IPS-18c (cell line): Measurements from ENCODE around the gene C2CD3.
A peak's percentile ranks its signal among the peaks of the same experiment; 100 is the strongest.
"Not testable (repeated sequence)": the region's sequence is repeated elsewhere in the genome, so short reads cannot be mapped to it uniquely, and the experiment has no call there.

Experiments used
- H3K4me3 ChIP-seq: 2 replicates; pipeline ENCODE4 v1.7.0; 2013; ENCODE audit warnings: low read depth, mild to moderate bottlenecking, low read length, moderate library complexity; ENCODE audit not compliant: insufficient read depth
- H3K9me3 ChIP-seq: one replicate; pipeline ENCODE4 v1.6.1; 2013; ENCODE audit warnings: mild to moderate bottlenecking, low read length, moderate library complexity; ENCODE audit not compliant: control insufficient read depth, insufficient read depth

Gene C2CD3

GRCh38 chr11:74169738-74170458, 904 bp downstream of the C2CD3 start:
- H3K4me3 ChIP-seq, result peak overlapping the region; percentile 83
- no peaks in the 10 kb centered on the region for H3K9me3 ChIP-seq

GRCh38 chr11:74168838-74169237, 2.0 kb downstream of the C2CD3 start:
- no peaks in the 10 kb centered on the region for H3K9me3 ChIP-seq
- no peak overlapping the region for H3K4me3 ChIP-seq

DNA sequence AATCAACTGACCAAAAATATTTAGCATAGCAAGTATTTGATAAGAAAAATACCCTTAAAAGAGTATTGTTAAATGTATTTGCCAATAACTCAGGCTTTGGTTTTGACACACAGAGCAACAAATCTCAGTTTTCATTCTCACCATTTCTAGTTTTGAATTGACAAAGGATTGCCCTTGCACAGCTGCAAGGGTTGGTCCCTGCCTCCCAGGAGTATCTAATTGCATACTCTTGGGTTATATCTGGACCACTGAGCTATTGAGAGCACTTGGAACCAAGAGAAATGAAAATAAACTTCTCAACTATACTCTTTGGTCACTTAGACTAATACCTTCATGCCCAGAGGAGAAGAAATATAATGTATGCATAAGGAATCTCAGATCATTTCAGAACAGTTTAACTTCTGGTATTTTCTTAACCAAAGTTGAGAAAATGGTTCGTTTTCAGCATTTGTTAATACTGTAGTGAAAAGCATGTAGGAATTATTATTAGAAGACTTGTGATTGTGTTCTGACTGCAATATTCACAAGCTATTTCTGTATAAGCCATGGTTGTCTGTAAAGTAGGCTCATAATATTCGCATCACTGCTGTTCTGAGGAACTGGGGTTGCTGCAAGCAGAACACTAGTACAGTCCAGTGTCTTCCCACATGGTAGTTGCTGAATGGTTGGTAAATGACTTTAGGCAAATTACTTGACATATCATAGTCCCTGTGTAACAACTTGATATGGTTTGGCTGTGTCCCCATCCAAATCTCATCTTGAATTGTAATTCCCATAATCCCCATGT, 7.9 kb downstream of the C2CD3 start:
- no peaks in the 10 kb centered on the region for H3K9me3 ChIP-seq
- no peak overlapping the region for H3K4me3 ChIP-seq

GRCh38 chr11:74159642-74160041, 11.2 kb downstream of the C2CD3 start:
- H3K9me3 ChIP-seq, result no peaks in the 10 kb centered on the region
- no peak overlapping the region for H3K4me3 ChIP-seq

DNA sequence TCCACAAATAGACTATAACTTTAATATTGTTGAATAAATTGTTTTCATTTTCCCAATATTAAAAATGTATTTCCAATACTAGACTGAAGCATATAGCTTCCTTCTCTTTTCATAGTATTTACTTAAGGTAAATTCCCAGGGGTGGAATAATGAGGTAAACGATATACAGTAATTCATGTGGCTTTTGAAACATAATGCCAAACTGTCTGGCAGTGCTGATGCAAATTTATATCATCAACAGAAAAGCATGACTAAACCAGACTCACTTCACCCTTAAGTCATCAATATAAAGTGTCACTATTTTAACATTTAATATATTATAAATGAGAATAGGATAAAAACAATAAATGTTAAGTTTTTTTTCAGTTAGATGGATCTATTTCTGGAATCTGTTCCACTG, 13.6 kb downstream of the C2CD3 start:
- no peak overlapping the region for H3K4me3 ChIP-seq
- H3K9me3 ChIP-seq, result no peaks in the 10 kb centered on the region

GRCh38 chr11:74154620-74155281, 16.1 kb downstream of the C2CD3 start:
- Histone ChIP-seq H3K4me3 (no peak overlapping the region), H3K9me3 (no peaks in the 10 kb centered on the region)

DNA sequence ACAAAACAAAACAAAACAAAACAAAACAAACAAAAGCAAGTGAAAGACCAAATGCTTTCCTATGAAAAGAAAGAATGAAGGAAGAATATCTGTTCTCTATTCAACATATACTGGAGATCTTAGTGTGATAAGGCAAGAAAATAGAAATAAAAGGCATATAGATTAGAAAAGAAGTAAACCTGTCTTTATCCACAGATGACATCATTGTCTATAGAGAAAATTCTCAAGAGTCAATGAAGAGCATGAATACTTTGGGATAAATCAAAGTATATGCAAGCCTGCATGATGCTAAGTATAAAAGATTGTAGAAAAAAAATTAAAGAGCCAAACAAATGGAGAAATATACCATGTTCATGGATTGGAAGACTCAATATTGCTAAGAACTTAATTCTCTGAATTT, 17.6 kb downstream of the C2CD3 start:
- Histone ChIP-seq H3K9me3 (no peaks in the 10 kb centered on the region), H3K4me3 (no peak overlapping the region)

- Histone ChIP-seq H3K9me3 (no peaks in the 10 kb centered on the region), H3K4me3 (no peak overlapping the region)
Measured at GRCh38 chr11:74147199-74147929, 23.4 kb downstream of the C2CD3 start.

DNA sequence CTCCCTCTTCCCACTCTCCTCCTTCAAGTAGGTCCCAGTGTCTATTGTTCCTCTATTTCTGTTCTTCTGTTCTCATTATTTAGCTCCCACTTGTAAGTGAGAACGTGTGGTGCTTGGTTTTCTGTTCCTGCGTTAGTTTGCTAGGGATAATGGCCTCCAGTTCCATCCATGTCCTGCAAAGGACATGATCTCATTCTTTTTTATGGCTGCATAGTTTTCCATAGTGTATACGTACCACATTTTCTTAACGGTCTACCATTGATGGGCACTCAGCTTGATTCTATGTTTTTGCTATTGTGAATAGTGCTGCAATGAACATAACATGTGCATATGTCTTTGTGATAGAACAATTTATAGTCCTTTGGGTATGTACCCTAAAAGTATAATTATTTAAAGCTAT, 26.2 kb downstream of the C2CD3 start:
- Histone ChIP-seq H3K4me3 (no peak overlapping the region), H3K9me3 (no peaks in the 10 kb centered on the region)

- no peak overlapping the region for H3K4me3 ChIP-seq
Measured at GRCh38 chr11:74142624-74143023, 28.2 kb downstream of the C2CD3 start.

GRCh38 chr11:74141908-74142307, 28.9 kb downstream of the C2CD3 start:
- no peak overlapping the region for H3K4me3 ChIP-seq
- H3K9me3 ChIP-seq, result no peaks in the 10 kb centered on the region

More at GRCh38 chr11:74142624-74143023, 28.2 kb downstream of the C2CD3 start:
- H3K9me3 ChIP-seq, result no peaks in the 10 kb centered on the region

DNA sequence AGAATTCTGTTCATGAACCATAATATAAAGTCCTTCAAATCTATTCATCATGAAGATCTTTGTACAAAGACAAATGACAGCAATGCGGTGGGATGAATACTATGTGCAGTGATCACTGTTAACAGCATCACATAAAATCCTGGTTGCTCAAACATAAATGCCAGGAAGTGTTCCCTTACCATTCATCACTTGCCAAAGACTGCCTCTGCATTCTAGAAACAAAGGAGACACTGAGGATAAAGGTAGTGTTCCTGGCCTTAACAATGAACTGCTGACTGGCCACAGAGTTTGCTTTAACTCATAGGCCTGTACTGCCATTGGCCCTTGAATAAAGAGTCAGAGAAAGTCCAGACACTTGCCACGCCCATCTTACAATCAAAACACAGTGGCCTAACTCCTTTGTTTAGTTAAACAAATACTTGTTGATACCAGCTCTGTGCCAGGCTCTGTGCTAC, 29.5 kb downstream of the C2CD3 start:
- Histone ChIP-seq H3K4me3 (no peak overlapping the region), H3K9me3 (no peaks in the 10 kb centered on the region)

DNA sequence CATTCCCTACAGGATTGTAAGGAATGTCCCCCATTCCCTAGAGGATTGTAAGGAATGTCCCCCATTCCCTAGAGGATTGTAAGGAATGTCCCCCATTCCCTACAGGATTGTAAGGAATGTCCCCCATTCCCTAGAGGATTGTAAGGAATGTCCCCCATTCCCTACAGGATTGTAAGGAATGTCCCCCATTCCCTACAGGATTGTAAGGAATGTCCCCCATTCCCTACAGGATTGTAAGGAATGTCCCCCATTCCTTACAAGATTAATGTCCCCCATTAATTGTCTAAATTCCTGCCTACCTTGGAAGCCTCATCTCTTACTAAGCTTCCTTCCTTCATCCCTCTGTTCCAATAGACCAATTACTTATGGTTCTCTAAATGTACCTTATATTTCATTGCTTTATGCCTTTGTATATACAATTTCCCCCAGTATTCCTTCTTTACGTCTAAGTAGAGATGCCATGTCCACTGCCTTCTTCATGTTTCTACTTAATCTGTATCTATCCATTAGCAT, 30.8 kb downstream of the C2CD3 start:
- H3K4me3 ChIP-seq, H3K9me3 ChIP-seq: not testable (repeated sequence)

DNA sequence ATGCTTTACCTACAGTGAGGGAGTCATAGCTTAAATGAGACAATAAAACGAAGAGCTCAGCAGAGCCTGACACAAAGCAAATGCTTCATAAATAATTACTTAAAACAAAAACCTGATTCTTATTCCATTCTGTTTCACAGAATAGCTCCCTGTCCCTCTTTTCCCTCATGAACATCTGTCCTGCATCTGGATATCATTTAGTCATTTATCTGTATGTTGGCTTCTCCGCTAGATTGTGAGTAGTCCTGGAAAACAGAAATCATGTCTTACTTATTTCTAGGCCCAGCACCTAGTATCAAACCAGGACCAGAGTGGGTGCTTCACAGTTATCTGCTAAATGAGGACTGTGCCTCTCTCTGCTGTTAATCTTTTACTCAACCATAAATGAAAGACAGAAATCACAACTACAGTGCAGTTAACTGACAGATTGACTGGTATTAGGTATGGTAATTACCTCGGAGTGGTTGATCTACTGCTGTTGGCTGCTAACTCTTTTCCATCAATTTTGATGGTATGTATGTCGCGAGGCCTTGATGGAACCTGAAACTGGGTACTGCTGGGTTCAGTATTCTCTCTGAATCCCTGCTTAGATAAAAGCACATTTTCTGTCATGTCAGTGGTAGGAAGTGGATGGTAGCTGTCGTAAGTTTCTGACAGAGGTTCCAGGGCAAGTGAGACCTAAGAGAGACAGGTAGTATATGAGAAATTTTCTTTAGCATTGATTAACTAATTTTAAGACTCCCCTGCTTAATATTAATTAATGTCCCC, 31.5 kb downstream of the C2CD3 start:
- H3K9me3 ChIP-seq, result no peaks in the 10 kb centered on the region
- no peak overlapping the region for H3K4me3 ChIP-seq

DNA sequence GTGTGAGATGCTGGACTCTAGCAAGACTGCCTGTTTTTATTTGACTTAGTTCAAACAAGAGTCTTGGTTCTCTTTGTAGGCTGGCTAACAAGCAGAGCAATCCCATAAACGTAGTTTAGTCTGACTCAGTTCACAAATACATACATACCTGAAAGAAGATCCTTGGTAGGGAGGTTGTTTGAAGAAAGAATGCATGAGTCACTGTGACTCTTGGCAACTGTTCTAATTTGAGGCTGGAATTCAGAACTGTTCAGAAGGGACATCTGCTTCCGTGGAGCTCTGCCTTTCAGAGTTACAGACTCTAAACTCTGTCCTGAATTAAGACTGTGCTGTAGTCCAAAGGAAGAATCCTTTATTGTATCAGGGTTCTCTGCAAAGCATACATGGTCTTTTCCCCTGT, 32.2 kb downstream of the C2CD3 start:
- no peak overlapping the region for H3K4me3 ChIP-seq
- H3K9me3 ChIP-seq, result no peaks in the 10 kb centered on the region

GRCh38 chr11:74138021-74138420, 32.8 kb downstream of the C2CD3 start:
- Histone ChIP-seq H3K9me3 (no peaks in the 10 kb centered on the region), H3K4me3 (no peak overlapping the region)
